HG02763 (cell line): ENCODE data around the gene RPS3.

Source experiments
- ATAC-seq: cut with Tn5 transposase; IDR thresholded peaks from one replicate; pipeline ENCODE4 v1.9.1; 2021; ENCODE audit warnings: mild to moderate bottlenecking, moderate library complexity; ENCODE audit not compliant: unreplicated experiment

The RPS3 gene

DNA sequence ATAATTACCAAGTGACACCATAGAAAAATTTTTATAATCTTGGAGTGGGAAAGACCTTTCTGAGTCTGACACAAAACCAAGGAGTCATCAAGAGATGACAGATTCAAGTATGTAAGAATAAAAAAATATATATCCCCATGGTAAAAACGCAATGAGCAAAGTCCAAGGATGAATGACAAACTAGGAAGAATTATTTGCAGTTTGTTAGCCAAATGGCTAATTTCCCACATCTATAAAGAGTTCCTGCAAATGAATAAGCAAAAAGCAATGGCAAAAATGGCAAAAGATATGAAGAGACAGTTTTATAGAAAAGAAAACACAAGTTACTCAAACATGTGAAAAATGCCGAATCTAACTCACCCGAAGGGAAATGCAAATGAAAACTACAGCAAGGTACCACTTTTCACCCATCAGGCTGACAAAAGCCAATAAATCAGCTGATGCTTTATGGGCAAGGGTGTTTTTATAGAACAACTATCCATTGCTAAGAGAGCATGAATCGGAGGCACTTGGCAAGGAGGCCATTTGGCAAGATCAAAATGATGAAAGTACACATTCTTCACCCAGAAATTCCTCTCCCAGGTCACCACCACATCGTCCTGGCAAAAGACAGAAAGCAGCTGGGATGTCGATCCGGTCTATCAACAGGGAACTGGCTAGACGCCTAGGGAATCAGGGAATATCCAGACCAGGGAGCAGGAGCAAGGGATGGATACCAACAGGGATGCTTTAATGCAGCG, 54.8 kb downstream of the RPS3 start:
- no peak for ATAC-seq

DNA sequence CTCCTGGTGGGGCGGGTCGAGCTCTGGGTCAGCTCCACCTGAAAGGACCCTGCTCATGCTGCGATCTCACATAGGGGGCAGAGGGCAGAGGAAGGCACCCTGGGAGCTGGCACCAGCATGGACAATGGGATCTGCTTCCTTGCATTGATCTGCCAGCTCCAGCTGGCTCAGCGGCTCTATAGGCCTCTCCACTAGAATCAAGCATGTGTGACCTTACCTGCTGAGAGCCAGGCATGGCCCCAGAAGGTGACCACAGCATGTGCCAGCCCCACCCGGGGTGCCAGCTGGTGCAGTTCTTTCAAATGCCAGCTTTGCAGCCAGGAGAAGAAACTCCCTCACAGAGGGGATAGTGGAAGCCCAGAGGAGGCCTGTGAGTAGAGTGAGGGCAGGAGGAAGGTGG, 55.7 kb downstream of the RPS3 start:
- no peak for ATAC-seq
